ENCODE results near the gene PIGZ.

The PIGZ gene, protein sequence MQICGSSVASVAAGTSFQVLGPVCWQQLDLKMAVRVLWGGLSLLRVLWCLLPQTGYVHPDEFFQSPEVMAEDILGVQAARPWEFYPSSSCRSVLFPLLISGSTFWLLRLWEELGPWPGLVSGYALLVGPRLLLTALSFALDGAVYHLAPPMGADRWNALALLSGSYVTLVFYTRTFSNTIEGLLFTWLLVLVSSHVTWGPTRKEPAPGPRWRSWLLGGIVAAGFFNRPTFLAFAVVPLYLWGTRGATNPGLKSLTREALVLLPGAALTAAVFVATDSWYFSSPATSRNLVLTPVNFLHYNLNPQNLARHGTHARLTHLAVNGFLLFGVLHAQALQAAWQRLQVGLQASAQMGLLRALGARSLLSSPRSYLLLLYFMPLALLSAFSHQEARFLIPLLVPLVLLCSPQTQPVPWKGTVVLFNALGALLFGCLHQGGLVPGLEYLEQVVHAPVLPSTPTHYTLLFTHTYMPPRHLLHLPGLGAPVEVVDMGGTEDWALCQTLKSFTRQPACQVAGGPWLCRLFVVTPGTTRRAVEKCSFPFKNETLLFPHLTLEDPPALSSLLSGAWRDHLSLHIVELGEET

DNA sequence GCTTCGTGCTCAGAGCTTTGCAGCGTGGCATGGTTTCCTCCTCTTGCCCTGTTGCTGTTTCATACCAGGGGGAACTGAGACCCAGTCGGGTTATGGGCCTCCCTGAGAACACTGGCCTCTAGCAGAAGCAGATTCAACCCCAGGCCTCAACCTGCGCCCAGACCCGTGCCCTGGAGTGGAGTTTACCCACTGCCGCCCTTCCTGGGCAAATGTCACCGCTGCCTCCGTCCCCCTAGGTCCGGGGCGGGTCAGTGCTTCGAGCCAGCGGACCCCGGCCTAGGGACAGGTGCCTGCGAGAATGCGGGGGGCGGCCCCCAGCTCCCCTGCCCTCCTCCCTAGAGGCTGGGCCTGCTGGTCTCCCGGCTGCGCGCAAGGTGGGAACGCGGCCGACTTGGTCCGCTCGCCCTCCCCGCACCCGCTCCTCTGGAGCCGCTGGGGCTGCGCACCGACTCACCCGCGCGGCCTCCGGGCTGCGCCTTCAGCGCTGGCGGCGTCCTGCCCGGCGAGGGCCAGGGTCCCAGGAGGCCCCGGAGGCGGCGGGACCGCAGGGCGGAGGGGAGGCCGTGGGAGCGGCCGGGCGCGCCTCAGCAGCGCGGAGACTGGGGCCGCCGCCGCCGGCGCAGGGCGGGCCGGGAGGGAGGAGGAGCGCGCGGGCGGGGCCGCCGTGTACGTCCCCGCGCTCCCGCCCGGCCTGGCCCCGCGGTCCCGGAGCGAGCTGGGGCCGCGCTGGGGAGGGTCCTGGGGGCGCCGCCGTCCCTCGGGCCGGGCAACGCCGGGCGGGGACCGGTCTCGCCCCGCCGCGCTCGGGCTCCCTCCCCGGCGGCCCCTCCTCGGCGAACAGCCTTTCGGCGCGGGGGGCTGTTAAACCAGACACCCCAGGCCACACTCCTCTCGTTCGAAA, at the start of gene PIGZ:
TSS of gene PIGZ (minus strand) at position 601 of the 901 bp plus-strand sequence. CDS start 16,802 bp downstream, outside the sequence.
- DNase-seq (ENCODE audit: low read depth in 3 of 3) = peak in 1 of 3 experiments; percentile 41

DNA sequence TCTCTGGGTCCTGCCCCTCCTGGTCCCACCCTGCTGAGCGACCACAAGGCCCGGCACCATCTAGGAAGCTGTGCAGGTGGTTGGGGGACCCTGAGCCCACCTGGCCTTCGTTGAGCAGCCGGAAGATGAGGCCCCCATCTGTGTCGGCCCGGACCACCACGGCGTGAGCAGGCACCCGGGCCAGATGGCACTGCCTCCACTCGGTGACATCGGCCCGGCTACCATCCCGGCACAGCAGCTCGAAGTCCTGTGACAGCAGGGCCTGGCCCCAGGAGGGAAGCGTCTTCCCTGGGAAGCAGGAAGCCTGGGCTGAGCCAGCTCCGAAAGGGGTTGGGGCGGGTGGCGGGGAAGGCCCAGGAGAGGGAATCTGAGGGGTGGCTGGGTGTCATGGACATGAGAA, 48.4 kb upstream of the PIGZ start:
- no peak for DNase-seq (ENCODE audit: low read depth in 3 of 3)

DNA sequence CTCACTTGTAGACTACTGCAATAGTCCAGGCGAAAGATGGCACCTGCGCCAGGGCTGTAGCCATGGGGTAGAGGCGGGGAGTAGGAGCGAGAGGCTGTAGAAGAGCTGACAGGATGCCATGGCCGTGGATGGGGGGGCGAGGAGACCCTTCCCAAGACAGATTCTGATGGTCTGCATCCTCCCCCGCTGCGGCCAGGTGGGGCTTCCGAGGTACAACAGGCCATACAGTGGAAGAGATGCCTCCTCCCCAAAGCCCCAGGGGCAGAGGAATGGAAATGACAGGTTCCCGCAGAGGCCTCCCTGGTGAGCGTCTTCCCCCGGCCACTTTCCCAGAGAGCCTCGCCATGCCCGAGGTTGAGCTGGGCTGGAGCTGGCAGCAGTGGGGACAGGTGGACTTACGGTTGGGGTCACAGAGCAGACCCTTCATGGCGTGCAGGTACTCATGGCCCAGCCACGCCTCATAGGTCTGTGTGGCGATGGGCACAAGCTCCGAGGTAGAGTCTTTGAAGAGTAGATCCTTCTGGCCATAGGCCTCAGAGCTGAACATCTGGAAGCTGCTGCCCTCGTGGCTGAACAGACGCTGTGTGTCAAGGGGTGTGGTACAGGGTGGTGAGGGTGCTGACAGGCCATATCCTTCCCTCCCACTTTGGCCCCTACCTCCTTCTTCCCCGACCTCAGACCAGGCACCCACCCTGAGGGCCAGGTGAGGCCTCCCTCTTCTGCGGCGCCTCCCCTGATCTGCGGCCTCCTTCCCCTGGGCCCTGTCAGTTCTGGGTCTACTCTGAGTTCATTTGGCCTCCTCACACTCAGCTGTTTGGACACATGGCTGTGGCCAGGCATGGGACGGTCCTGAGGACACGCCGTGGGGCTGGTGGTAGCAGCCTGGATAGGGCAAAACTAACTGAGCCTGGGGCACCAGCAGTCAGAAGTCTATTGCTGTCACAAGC, 47.4 kb upstream of the PIGZ start:
- no peak for DNase-seq (ENCODE audit: low read depth in 3 of 3)

DNA sequence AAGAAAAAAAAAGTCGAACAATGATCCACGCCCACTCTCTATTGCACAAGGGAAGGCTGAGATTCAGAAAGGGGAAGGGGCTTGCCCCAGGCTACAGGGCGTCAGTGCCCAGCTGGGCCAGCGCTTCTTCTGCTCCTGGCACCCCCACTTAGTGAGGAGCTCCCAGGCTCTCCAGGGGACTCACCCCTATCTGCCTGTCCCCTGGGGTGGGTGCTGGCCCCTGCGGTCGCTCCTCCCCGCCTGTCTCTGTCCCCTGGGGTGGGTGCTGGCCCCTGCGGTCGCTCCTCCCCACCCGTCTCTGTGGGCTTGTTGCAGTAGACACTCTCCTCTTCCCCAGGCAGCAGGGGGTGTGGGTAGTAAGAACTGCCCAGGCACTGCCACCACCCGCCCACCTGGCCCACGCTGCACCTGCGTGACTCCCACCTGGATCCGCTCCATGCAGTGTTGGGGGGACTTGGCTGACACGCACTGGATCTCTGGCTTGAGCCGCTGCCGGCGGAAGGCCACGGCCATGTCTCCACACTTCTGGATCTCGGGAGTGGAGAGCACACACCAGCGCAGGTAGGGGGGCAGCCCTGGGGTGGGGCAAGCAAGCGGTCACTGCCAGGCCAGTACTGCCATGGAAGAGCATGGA, 46.4 kb upstream of the PIGZ start:
- DNase-seq (ENCODE audit: low read depth in 3 of 3) = no peak

DNA sequence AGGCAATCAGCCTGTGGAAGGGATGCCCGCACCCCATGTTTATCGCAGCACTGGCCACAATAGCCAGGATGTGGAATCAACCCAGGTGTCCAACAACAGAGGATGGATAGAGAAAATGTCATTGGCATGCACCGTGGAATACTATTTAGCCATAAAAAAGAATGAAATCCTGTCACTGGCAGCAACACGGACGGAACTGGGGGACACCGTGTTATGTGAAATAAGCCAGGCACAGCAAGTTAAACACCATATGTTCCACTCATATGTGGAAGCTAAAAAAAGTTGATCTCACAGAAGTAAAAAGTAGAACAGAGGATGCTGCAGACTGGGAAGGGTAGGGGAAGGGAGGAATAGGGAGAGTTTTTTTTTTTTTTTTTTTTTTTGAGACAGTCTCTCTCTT, 45.4 kb upstream of the PIGZ start:
- no peak for DNase-seq (ENCODE audit: low read depth in 3 of 3)

DNA sequence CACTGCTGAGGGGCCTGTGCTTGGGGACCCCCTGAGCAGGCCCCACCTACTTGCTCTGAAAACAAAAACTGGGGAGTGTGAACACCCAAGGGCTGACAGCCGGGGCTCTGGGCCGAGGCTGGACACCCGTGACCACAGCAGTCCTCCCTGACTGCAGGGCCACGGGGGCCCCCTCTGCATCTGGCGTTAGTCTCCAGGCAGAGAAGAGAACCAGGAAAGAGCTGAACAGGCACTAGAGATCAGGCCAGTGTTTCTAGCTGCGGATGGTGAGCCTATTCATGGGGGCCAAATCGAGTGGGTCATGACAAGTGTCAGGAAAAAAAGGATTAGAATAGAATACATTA, 43.9 kb upstream of the PIGZ start:
- no peak for DNase-seq (ENCODE audit: low read depth in 3 of 3)

DNA sequence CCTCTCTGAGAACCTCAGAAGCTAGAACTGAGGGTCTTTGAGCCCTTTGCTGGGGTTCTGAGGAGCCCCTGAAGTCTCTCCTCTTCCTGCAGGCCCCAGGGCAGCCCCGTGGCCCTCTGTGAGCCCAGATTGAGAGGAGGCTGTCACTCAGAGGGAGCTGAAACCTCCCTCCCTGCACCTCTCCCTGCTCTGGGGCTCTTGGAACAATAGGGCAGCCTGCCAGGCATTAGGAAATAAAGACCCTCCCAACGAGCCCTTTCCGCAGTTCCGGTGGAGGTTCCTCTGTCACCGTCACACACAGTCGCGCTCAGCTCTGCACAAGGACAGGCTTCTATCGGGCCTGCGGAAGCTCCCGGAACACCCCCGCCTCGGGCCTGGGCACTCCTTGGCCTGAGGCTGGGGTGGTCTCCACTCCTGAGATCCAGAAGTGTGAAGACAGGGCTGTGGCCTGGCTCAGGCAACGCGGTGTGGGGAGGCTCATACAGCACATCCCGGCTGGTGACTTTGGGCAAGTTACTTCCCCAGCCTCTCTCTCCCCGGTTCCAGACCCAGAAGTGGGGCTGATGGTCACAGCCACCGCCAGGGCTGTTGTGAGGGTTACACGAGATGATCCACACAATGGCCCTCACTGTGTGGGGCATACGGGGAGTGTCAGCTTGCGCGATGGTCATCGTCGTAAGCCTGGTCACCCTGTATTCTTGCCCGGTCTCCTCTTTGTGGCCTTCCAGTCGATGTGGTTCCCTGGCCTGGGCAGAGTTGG, 43.3 kb upstream of the PIGZ start:
- DNase-seq (ENCODE audit: low read depth in 3 of 3) = no peak

DNA sequence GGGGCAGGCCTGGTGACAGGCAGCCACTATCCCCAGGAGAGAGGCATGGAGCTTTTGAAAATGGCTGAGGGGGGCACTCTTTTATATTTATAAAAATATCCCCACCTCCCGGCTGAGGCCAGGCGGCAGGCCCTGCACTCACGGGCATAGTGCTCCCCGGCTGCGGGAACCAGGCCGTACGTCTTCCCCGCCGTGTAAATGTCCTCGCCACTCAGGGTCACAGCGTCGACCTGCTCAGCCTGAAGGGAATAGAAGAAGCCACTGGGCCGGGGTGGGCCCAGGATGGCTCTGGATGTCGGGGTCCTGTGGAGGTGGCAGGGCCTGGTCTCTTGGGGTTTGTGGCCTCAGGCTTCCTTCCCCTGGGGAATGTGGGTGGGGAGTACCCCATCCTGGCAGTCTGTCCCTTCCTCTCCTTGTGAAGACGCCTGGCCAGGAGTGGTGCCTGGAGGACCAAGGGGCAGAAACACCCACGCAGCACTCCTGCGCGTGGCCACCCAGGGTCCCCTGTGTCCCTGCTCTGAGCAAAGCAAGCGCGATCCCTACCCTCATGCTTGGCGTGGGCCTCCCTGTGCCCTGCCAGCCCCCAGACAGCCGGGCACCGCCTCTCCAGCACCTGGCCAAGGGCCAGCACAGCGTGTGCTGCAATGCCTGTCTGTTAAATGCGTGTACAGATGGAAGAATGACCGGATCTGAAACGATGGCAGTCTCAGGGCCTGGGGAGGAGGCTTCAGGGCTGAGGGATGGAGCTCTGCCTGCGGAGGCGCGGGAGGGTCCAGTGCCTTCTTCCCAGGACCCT, 42.1 kb upstream of the PIGZ start:
- DNase-seq (ENCODE audit: low read depth in 3 of 3) = no peak

DNA sequence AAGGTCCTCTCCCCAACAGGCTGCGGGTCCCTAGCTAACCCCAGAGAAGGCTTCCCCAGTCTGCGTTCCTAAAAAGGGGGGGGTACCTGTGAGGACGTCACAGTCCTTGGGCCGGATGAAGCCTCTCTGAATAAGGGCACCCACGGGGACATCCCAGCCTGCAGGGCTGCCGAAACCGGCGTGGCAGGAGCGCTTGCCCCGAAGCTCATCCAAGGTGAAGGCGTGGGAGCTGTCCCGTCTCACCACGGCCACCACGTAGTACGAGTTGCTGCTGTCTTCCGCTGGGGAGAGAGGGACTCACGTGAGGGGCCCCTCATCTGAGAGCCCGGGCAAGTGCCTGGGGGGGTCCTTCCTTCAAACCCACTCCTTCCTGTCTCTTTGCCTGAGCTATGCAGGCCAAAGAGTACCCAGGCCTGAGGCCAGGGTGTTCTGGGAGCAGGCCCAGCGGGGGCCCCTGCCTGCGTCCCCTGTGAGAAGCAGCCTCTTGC, 40.9 kb upstream of the PIGZ start:
- DNase-seq (ENCODE audit: low read depth in 3 of 3) = no peak

DNA sequence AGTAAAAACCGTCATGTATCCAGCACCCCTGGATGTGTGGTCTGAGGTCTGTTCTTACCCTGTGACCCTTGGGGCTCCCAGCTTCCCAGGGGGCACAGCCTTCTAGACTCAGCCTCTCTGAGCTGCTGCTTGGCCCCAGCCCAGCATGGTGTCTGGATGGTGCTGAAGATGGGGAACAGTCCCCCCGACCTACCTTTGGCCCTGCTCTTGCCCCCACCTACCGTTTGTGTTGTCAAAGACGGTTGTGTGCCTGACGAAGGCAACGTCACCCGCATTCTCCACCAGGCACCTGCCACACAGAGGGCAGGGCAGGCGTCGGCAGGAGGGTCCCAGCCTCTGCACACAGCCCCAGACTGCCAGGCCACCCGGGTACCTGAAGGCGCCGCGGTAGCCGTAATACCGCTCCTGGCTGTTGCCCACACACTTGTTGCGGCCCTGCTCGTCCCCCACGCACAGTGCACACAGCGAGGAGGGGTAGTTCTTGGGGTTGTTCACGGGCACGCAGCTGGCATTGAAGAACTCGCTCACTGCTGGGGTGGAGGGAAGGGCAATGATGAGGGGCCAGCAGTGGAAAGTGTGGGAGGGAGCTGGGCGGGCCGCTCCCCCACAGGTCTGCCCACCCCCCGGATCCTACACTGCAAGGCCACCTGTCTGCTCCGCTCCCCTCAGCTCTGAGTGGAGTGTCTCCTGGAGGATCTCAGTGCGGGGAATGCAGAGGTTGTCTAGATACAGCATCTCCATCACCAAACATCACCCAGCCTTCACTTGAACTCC, 40.0 kb upstream of the PIGZ start:
- DNase-seq (ENCODE audit: low read depth in 3 of 3) = no peak

DNA sequence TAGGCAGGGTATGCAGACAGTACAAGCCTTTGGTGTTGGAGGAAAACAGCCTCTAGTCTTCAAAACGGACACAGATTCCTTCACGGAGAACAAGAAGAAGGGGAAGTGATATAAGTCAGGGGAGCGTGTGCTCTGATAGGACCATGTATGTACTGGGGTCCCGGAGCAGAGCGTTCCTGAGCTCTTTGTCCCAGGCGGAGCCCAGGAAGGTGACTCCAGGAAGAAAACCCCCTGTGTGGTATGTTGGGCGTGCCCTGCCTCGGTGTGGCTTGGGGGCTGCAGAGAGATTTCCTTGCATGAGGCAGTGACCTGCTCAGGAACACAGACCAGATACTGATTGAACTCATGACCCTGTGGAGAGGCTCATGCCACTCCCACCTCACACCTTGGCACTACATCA, 39.3 kb upstream of the PIGZ start:
- no peak for DNase-seq (ENCODE audit: low read depth in 3 of 3)

DNA sequence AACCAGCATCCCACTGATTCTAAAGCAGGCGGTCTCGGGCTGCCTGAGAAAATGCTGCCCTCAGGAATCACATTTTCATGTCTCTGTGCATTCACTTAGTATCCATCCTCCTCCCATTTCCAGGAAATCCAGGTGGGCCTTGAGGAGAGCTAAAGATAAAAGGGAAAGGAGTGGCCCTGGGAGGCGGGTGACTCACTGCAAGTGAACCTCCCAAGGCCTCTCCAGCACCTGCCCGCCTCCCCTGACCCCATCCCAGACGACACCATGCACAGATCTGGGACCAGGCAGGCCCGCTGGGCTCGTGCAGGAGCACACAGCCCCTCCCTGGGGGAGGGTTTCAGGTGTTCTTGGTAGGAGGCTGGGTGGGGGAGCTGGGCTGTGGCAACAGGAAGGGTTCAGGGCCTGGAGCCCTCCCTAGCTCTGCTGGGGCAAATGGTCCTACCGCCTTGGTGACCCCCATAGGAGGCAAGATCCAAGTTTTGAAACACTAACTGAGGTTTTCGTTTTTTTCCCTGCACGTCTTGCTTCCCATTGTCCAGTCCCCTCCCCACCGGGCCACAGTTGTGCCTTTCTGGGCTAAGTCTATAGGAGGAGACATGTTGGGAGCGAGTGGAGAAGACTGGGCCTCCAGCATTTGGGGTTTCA, 38.8 kb upstream of the PIGZ start:
- no peak for DNase-seq (ENCODE audit: low read depth in 3 of 3)

DNA sequence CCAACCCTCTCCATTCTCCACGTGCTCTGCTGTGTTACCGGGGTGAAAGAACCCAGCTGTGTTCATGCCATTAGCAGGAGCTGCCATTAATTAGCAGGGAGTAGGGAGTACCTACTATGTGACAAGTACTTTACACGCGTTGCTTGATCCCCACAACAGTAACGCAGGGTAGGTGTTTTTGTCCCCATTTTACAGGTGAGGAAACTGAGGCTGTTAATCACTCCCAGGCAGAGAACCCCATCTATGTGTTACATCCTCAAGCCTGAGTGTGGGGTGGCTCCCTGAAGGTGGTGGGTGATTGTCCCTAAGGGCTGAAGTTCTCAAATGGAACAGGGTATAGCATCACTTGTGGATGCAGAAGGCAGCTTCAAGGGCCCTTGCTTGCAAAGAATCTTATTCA, 38.2 kb upstream of the PIGZ start:
- no peak for DNase-seq (ENCODE audit: low read depth in 3 of 3)

DNA sequence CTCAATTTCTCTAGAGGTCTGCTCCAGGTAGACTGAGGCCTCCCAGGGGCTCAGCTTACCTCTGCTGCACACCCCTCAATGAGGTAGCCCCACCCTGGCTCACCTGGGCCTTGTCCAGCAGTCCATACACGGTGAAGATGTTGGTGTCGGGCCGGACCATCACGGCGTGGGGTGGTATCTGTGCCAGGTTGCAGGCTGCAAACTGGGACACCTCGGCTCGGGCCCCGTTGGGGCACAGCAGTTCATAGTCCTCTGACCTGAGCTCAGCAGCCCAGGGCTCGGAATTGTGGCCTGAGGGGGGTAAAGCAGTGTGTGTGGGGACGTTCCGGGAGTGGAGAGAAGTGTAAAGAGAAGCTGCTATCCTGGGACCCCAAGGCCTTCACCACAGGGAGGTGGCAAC, 37.8 kb upstream of the PIGZ start:
- no peak for DNase-seq (ENCODE audit: low read depth in 3 of 3)

DNA sequence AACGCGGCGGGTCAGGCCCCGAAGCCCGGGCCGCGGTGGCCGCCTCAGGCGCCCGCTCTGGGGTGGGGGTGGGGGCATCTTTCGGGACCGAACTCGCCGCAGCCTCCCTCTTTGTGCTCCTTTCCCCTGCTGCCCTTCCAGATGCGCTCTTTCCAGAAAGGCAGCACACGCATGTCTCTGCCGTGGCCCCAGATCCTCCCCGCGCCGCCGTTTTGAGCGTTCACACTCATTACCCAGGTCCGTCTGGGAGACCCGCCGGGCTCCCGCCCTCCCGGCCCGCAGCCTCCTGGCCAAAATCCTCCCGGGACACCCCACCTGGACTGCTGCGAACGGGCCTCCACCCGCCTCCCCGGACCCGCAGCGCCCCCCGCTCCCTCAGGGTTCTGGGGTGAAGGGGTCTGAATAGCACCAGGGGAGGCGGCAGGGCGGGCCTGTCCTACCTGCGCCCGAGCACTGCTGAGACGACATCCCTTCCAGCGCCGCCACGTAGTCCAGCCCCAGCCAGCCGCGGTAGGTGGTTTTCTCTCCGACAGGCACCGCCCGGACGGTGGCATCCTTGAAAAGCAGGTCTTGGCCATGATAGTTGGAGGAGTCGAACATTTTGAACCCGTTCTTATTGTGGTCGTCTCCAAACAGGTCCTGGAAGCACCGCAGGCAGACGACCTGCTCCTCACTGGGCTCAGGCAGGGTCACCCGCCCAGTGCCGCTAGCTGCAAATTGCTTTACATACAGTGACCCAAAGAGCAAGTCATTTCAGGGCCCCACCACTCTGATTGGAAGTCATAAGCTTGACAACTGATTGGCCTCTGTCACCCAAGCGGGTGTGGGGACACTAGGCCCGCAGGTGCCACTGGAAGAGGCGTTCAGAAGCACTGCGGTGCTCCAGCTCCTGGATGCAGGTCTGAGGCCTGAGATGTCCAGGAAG, 35.1 kb upstream of the PIGZ start:
- peak in 1 of 3 experiments; percentile 23 for DNase-seq (ENCODE audit: low read depth in 3 of 3)

DNA sequence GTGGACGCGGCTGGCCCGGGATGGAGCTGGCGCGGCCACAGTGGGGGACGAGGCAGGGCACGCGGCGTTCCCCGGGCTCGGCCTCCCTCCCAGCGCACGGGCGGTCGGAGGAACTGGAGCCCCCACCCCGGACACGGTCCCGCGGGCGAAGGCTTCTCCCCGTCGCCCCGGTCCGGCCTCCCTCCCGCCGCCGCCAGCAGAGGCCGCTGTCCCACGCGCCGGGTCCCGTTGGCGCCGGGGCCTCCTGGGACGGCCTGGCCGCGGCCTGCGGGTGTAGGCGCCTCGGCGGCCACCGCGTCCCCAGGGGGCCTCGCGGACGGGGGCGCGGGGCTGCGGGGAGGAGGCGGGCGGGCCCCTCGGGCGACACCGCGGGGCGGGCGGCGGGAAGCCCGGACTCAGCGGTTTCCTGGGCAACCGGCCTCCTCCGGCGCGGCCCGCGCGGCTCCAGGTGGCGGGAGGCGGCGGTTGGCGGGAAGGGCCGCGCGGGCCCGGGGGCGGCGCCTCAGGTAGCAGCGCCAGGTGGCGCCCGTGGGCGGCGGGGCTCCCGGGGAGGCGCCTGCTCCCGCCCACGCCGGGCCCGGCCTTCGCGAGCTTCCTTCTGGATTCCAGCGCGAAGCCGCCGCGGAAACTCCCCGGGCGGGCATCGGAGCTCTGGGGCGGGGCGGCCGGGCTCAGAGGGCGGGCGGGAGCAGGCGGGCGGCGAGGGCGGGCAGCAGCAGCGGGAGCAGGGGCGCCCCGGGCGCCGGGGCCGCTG, 34.2 kb upstream of the PIGZ start:
- peak; percentile 73 to 79 (median 77) for DNase-seq (ENCODE audit: low read depth in 3 of 3)

Measured in stimulated activated CD4-positive, alpha-beta T cell treated with anti-CD3 and anti-CD28 coated beads, TNF-alpha, amount 100 ng/mL, for 4 hours (primary cell).